Measurements from ENCODE around the gene FHOD3.

Gene FHOD3

DNA sequence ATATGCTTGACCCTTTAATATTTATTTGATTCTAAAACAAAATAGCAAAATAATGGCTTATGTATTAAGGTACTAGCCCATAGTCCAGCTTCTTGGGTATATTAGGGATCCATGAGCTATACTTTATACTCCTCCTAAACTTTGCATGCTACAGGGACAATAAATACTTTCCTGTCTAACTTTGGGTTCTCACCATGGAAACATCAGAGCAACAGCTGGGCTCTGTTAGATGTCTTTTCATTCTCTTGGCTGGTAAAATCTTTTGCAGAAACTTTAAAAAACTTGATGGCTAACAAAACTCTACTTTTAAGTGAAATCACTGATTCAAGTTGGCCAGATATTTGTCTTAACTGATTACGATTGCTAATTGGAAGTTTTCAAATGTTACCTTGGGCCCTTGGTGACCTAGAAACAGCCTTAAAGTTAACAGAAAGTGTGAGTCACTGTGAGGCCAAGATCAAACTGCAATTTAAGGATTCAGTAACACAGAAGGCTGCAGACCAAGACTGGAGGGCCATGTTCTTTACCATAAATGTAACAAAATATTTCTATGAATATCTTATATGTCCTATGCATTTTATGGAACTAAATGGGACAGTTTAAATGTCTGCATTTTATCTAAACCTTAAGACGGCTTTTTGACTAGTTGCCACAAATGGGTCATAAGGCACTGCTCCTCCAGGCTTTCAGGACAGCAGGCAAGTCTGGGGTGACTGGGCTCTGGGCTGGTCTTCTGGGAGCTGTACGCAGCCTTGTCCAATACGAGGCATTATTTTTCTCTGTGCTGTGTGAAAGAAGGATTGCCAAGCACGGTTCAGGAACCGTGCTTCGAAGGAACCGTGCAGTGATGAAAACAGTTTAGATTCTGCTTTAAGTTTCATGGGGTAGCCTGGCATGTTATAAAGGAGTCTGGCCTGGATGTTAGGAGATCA lies 342.8 kb downstream of the FHOD3 start:
- no peak for DNase-seq (ENCODE audit: insufficient read length, low spot score)
- FAIRE-seq, result no peak
- TF ChIP-seq CTCF (IDR thresholded peaks at IDR 0.05; ENCODE audit: insufficient read depth, missing control alignments), result no peak

DNA sequence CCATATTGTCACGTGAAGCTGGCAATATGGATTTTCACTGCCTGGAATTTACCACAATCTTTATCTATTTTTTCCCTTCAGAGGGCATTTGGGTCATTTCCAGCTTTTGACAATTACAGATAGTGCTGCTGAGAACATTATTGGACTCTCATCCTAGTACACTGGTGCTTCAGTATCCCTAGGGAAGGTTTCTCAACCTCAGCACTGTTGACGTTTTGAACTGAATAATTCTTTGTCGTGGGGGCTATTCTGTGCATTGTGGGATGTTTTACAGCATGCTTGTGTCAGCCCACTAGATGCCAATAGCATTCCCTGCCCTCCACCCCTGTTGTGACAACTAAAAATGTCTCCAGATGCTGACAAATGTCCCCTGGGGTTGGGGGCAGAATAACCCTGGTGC lies 345.5 kb downstream of the FHOD3 start:
- no peak for TF ChIP-seq CTCF (IDR thresholded peaks at IDR 0.05; ENCODE audit: insufficient read depth, missing control alignments)
- FAIRE-seq, result no peak
- DNase-seq (ENCODE audit: insufficient read length, low spot score), result no peak

GRCh38 chr18:36648803-36649202 lies 351.3 kb downstream of the FHOD3 start:
- FAIRE-seq, result no peak
- TF ChIP-seq CTCF (IDR thresholded peaks at IDR 0.05; ENCODE audit: insufficient read depth, missing control alignments), result no peak

DNA sequence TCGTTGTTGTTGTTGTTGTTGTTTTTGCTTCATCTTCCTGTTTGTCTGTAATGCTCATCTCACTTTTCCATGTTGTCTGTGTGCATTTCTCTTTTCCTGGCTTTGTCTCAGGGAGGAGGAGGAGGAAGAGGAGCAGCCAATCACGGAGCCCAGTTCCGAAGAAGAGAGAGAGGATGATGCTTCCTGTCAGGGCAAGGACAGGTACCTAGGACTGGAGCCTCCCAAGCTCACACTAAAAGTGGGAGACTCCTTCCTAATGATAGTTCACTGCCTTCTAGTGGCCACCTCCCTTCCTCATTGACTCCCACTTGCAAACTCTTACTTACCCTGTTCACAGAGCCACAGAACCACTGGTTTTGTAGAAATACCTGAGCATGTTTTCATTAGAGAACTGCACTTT lies 351.7 kb downstream of the FHOD3 start:
- TF ChIP-seq CTCF (IDR thresholded peaks at IDR 0.05; ENCODE audit: insufficient read depth, missing control alignments), result no peak
- DNase-seq (ENCODE audit: insufficient read length, low spot score) (no peak), FAIRE-seq (peak; percentile 80)

More at GRCh38 chr18:36648803-36649202, 351.3 kb downstream of the FHOD3 start:
- DNase-seq (ENCODE audit: insufficient read length, low spot score), result no peak

GRCh38 chr18:36650266-36650665 lies 352.8 kb downstream of the FHOD3 start:
- no peak for TF ChIP-seq CTCF (IDR thresholded peaks at IDR 0.05; ENCODE audit: insufficient read depth, missing control alignments)
- FAIRE-seq, result peak; percentile 55
- DNase-seq (ENCODE audit: insufficient read length, low spot score), result no peak

DNA sequence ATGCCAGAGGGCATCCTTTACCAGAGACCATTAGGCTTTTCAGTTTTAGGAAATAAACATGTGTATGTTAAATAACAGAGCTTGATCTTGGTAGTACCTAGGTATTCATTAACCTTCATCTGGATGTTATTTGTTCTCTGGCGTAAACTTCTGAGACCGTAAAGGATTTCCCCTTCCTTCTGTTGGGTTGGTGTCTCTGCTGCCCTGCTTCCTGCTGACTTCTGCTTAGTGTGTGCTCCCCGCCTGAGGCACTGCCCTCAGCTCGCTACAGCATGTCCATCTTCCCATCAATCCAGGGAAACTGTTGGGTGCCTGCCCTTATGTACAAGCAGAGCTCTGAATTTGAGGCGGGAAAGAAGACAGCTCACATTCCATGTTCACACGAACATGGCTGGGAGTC lies 353.4 kb downstream of the FHOD3 start:
- no peak for TF ChIP-seq CTCF (IDR thresholded peaks at IDR 0.05; ENCODE audit: insufficient read depth, missing control alignments)

DNA sequence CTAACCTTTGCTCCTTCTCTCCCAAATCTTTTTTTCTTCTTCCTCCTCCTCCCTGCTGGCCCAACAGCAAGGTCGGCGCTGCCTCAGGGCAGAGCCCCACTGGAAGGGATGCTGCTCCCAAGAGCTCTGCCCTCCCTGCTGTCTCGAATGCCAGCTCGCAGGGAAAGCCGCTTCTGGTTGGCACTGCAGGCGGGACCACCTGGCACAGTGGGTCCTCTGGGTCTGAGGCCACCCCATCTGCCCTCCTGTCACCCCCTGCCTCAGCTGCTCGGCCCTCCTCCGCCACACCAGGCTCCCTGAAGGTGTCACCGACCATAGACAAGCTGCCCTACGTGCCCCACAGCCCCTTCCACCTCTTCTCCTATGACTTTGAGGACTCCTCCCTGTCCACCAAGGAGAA lies 355.0 kb downstream of the FHOD3 start:
- TF ChIP-seq CTCF (IDR thresholded peaks at IDR 0.05; ENCODE audit: insufficient read depth, missing control alignments), result no peak
- no peak for DNase-seq (ENCODE audit: insufficient read length, low spot score)
- FAIRE-seq, result no peak

More for the DNA sequence above, 353.4 kb downstream of the FHOD3 start:
- FAIRE-seq (no peak), DNase-seq (ENCODE audit: insufficient read length, low spot score) (no peak)
